Gastrocnemius medialis (tissue), 4 donors: ENCODE data around the gene FGF14.

ENCODE experiments used
- CTCF ChIP-seq, 5 experiments: fragments of 450-650 bp in 3 of 5; fragments of 200-600 bp in 2 of 5; sonication (generic) in 2 of 5; IDR thresholded peaks in 4 of 5; conservative IDR thresholded peaks in 1 of 5; 1 replicate in 4 of 5; 2 replicates in 1 of 5; pipeline ENCODE4 v1.5.1; 2016 to 2019; ENCODE audit warnings: antibody characterized with exemption in 5 of 5, mild to moderate bottlenecking in 3 of 5, moderate library complexity in 3 of 5
- POLR2A ChIP-seq, 2 donors: fragments of 450-650 bp; IDR thresholded peaks; one replicate each; pipeline ENCODE4 v1.6.1; 2017; ENCODE audit warnings: antibody characterized with exemption in 2 of 2, mild to moderate bottlenecking in 2 of 2, moderate library complexity in 2 of 2

- TF ChIP-seq POLR2A (IDR thresholded peaks at IDR 0.05) (no peak), CTCF (IDR thresholded peaks at IDR 0.05 in 4 of 5, conservative IDR thresholded peaks at IDR 0.05 in 1 of 5) (no peak)
Observed at GRCh38 chr13:101774393-101774792, 627.5 kb downstream of the FGF14 start.
